Midbrain (tissue), 1 donor: Measurements from ENCODE around the gene MFSD11.
"Not testable (repeated sequence)": the region's sequence is repeated elsewhere in the genome, so short reads cannot be mapped to it uniquely, and the experiment has no call there.

ENCODE experiments used
- DNase-seq: peaks from one replicate; lab custom pipeline; 2025; lab: John Stamatoyannopoulos, UW

MFSD11 gene

GRCh38 chr17:76726776-76727718 is 10.9 kb upstream of the MFSD11 start, which contains the start of gene METTL23:
Gene METTL23 (plus strand): TSS chr17:76726839. CDS start chr17:76729711, 2,872 bp downstream.
- DNase-seq, result peak; percentile 69

- no peak for DNase-seq
Observed at GRCh38 chr17:76727745-76728456, 10.0 kb upstream of the MFSD11 start.

GRCh38 chr17:76731800-76732733 is 5.9 kb upstream of the MFSD11 start:
- not testable (repeated sequence) for DNase-seq

- DNase-seq, result no peak
Observed at GRCh38 chr17:76732734-76733617, 4.9 kb upstream of the MFSD11 start.

GRCh38 chr17:76733618-76733957 is 4.3 kb upstream of the MFSD11 start:
- DNase-seq, result no peak

GRCh38 chr17:76734080-76734840 is 3.7 kb upstream of the MFSD11 start:
- DNase-seq, result no peak

- DNase-seq, result no peak
Observed at GRCh38 chr17:76735006-76735405, 2.9 kb upstream of the MFSD11 start.

- DNase-seq, result no peak
Observed at GRCh38 chr17:76735586-76736348, 2.2 kb upstream of the MFSD11 start.

GRCh38 chr17:76736349-76737081 is 1.4 kb upstream of the MFSD11 start:
- peak; percentile 68 for DNase-seq

- peak; percentile 99 for DNase-seq
Observed at GRCh38 chr17:76737082-76737675, 740 bp upstream of the MFSD11 start, which contains the start of gene SRSF2. Gene SRSF2 (minus strand): TSS chr17:76737331. CDS start chr17:76737160, 171 bp downstream.

- no peak for DNase-seq
Observed at GRCh38 chr17:76738468-76738850, 540 bp downstream of the MFSD11 start.

- not testable (repeated sequence) for DNase-seq
Observed at GRCh38 chr17:76739568-76740115, 1.7 kb downstream of the MFSD11 start.

GRCh38 chr17:76740329-76741118 is 2.6 kb downstream of the MFSD11 start:
- DNase-seq, result no peak

- DNase-seq, result no peak
Observed at GRCh38 chr17:76742958-76743357, 5.0 kb downstream of the MFSD11 start.

GRCh38 chr17:76744747-76745146 is 6.8 kb downstream of the MFSD11 start:
- DNase-seq, result no peak

- DNase-seq, result not testable (repeated sequence)
Observed at GRCh38 chr17:76745785-76746184, 7.9 kb downstream of the MFSD11 start.
